BJ (cell line): ENCODE measurements around the gene CHRNA3. TPM values are rescaled to one million over a fixed set of nuclear protein-coding genes. Genes with fewer than 3 reads are reported as not detected.
A peak's percentile ranks its signal among the peaks of the same experiment; 100 is the strongest.

Experiments used
- CTCF ChIA-PET: fragments of 350-600 bp; formaldehyde crosslinking; extraction: SDS; loops from one replicate; lab custom pipeline; 2021; ENCODE audit warnings: antibody characterized with exemption, inconsistent platforms; lab: Yijun Ruan, JAX
- POLR2A ChIA-PET: fragments of 300-600 bp; sonication (Branson Sonifier 250); formaldehyde crosslinking; extraction: SDS; loops from one replicate; lab custom pipeline; 2021; ENCODE audit warnings: antibody characterized with exemption; lab: Charles Lee
- DNase-seq: peaks from one replicate; pipeline ENCODE4 v3.0.0-alpha.2; 2011; ENCODE audit warnings: low read depth
- H3K27me3 ChIP-seq: 2 replicates; pipeline ENCODE4 v1.6.0; 2011; ENCODE audit warnings: low read length; ENCODE audit not compliant: control insufficient read depth, insufficient read depth
- H3K36me3 ChIP-seq: 2 replicates; pipeline ENCODE4 v1.5.1; 2011; ENCODE audit warnings: low read length; ENCODE audit not compliant: control insufficient read depth, insufficient read depth
- H3K4me3 ChIP-seq: 2 replicates; pipeline ENCODE4 v1.5.1; 2011; ENCODE audit warnings: low read depth, mild to moderate bottlenecking, control low read depth, low read length
- CTCF ChIP-seq: IDR thresholded peaks from 2 replicates; pipeline ENCODE4 v1.5.1; 2011; ENCODE audit warnings: low read depth, mild to moderate bottlenecking, control low read depth, inconsistent platforms, low read length, moderate library complexity; ENCODE audit not compliant: insufficient read depth
- polyA plus RNA-seq: library from polyadenylated mRNA; depleted of rRNA; stranded (reverse); fragments of >200 nt; gene quantifications from 2 replicates; pipeline ENCODE4 v1.2.3, GENCODE V29; 2011

The CHRNA3 gene
- polyA plus RNA-seq, 1 experiment, result not detected

- ChIA-PET POLR2A (no interaction called here), CTCF (no interaction called here)
- Histone ChIP-seq H3K4me3 (no peak overlapping the region), H3K36me3 (no peaks in the 10 kb centered on the region), H3K27me3 (peaks cover 14% of the 10 kb centered on the region)
- TF ChIP-seq CTCF, result no peak
- DNase-seq, result no peak
These were observed 21.0 kb upstream of the CHRNA3 start for GRCh38 chr15:78641749-78642275.

DNA sequence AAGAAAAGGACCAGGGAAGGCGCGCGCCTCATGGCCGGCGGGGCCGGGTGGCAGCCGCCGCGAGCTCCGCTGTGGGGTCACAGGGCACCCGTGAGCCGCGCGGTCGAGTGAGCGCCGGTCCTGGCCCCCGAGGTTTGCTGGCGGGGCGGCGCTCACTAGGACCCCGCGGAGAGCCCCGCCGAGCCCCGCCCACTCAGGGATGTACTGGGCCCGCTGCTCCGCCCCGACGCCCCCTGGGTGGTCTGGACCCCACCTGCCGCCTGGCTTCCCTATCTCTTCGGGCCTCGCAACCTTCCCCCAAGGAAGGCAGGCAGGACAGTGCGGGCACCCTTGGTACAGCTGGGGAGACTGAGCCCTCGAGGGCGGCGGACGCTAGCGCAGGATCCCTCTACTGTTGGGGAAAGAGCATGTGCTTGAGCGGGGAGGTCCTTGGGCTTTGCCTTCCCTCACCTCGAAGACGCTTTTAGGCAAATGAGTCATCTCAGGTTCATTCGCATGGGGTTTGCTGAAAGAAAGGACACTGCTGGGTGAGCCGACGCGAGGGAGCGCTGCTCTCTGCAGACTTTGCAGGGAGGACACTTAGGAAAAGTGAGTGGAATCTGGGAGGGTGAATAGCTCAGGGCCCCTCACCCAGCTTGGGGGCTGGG, 20.4 kb upstream of the CHRNA3 start, which contains the start of gene CHRNB4:
Gene CHRNB4, minus strand, starts transcription at position 109 of the 647 bp plus-strand sequence. Its CDS starts 77 bp downstream, at position 32.
- H3K36me3 ChIP-seq, result no peaks in the 10 kb centered on the region
- ChIA-PET POLR2A (no interaction called here), CTCF (no interaction called here)
- peaks cover 14% of the 10 kb centered on the region for H3K27me3 ChIP-seq
- no peak for TF ChIP-seq CTCF
- peak within 1 kb of the TSS; percentile 29 for H3K4me3 ChIP-seq
- no peak for DNase-seq

- Histone ChIP-seq H3K27me3 (peaks cover 14% of the 10 kb centered on the region), H3K4me3 (peak overlapping the region; percentile 29), H3K36me3 (no peaks in the 10 kb centered on the region)
- no peak for TF ChIP-seq CTCF
- DNase-seq, result no peak
- CTCF ChIA-PET, result interaction anchor here (1.7 to 2.8 kb wide), 2 partner anchors 16 to 110 kb away, joined by 4 to 13 read pairs; no protein-coding TSS in a partner anchor
- POLR2A ChIA-PET, result no interaction called here
These were observed 19.8 kb upstream of the CHRNA3 start for GRCh38 chr15:78640527-78641101.

DNA sequence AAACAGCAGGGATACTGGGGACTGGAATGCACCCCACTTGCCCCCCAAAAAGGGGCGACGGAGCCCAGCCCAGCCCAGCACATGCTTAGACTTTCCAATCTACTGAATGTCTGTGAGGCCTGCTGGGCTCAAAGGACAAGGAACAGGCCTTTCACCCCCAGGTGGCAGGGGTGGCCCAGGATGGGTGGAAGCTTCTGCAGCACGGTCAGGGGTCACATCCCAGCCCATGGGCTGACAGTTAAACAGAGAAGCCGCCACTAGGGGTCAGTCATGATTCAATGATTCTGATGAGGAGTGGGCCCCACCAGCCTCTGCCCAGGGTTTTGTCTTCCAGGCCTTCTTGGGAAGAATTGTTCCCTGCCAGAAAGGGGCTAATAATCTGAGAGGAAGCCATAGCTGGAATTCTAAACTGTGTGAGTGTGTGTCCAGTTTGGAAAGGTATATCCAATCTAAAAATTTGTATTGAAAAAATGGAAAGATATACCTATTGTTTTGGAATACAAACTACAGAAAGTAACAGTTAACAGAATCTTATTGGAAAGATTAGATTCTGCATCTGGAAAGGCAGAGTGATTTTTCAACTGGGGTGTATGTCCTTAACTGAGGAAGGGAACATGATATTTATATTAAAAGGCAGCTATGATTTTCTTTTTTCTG, 18.0 kb upstream of the CHRNA3 start:
- H3K27me3 ChIP-seq, result peaks cover 14% of the 10 kb centered on the region
- TF ChIP-seq CTCF, result peak; percentile 62
- no peak for DNase-seq
- ChIA-PET POLR2A (no interaction called here), CTCF (interaction anchor here (0.7 to 2.8 kb wide), 17 partner anchors 8 to 548 kb away, joined by 3 to 13 read pairs (median 3); no protein-coding TSS in a partner anchor)
- H3K36me3 ChIP-seq, result no peaks in the 10 kb centered on the region
- no peak overlapping the region for H3K4me3 ChIP-seq
